Measurements from ENCODE around the gene SAMD11.
"Not testable (repeated sequence)": the region's sequence is repeated elsewhere in the genome, so short reads cannot be mapped to it uniquely, and the experiment has no call there.

The SAMD11 gene

DNA sequence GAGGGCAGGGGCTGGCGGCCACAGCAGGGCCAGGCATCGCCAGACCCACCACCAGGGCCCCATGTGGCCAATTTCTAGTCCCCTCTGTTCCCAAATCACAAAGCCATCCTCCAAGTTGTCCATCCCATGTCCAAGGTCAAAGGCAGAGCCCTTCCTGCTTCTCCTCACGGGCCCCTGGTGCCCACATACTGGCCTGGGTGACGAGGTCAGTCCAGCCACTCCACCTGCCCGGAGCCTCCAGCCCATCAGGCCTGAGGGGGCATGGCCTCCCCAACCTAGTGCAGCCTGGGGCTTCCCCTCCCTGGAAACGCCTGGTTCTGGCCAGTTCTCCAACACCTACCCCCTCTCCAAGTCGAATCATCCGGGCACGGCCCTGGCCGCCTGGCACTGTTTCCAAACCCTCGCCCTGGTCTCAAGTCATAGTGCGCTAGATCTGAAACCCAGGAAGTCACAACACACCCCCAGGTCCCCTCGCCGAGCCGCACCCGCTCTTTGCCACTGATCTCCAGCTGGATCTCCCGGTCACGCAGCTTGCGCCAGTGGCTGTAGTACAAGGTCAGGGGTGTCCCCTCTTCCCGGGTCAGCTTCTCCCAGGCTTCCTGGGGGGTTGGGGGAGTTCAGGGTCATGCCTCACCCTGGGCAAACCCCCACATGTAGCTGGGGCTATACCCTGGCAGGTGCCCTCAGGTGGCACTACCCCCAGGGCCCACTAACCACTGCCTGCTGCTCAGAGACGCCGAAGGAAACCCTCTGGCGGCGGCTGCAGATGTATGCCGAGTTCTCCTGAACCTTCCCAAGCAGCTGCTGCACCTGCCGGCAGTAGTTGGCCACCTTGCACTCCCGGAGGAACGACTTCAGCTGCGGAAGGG, 22.2 kb downstream of the SAMD11 start:
- DNase-seq, result no peak

DNA sequence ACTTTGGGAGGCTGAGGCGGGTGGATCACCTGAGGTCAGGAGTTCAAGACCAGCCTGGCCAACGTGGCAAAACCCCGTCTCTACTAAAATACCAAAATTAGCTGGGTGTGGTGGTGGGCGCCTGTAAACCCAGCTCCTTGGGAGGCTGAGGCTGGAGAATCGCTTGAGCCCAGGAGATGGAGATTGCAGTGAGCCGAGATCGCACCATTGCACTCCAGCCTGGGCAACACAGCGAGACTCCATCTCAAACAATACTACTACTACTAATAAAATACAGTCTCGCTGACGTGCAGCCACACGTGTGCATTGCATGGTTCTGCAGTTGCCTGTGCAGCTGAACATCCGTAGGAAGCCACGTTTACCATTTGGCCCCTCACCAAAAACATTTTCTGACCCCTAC, 23.1 kb downstream of the SAMD11 start:
- not testable (repeated sequence) for DNase-seq

DNA sequence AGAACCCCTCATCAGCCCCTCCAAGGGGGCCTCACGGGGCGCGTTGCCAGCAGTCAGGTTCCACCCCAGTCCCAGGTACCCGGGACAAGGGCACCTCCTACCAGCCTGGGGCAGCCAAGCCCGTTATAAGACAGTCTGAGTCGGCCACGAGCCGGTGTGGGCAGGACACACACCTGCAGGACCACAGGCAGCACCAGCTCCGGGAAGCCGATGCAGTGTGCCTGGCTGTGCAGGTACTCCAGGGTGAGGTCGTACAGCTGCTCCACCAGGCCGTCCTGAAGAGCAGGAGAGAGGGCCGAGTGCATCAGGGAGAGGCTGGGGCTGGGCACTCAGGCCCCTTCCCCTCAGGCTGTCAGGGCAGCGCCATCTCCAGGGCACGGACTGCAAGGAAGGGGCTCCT, 24.2 kb downstream of the SAMD11 start:
- DNase-seq, result no peak

DNA sequence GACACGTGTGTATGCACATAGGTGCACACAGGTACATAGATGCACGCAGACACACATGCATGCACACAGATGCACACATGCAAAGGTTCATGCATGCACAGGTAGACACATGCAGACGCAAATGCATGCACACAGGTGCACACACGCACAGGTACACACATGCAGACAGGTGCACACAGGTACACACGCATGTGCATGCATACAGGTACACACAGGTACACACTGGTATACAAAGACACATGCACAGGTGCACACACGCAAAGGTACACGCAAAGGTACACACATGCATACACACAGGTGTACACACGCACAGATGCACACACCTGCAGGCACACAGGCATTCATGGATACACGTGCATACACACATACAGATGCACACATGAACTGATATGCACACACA, 26.5 kb downstream of the SAMD11 start:
- DNase-seq, result no peak

DNA sequence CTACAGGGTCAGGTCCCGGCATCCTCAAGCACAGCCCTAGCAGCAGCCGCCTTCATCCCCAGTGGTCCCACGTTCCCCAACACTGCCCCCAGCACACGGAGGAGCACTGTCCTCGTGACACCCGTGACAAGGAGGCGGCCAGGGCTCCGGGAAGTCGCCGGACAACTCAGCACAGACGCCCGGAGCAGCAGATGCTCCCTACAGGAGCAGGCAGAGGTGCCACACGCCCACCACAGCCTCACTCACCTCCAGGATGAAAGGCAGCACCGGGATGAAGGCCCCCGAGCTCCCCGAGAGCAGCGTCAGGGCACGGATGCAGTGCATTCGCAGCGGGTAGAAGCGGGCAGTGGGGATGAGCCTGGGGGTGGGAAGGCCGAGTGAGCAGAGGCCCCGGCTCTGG, 27.2 kb downstream of the SAMD11 start:
- no peak for DNase-seq

DNA sequence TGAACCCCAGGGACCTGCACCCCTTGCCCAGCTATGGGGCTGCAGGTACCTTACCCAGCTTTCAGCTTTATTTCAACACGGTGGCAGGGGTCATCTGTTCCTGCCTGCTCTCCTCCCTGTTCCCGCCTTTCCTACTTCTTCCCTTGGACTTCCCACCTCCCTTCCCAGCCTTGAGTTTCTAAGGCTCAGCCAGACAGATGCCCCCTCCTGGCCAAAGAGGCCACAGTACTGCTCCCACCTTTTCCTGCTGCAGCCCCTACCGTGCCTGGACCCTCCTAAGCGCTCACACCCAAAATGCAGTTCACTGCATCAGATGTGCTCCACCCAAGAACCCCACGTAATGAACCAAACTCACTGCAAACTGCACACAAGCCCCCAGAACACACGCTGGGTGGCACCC, 27.6 kb downstream of the SAMD11 start:
- no peak for DNase-seq

DNA sequence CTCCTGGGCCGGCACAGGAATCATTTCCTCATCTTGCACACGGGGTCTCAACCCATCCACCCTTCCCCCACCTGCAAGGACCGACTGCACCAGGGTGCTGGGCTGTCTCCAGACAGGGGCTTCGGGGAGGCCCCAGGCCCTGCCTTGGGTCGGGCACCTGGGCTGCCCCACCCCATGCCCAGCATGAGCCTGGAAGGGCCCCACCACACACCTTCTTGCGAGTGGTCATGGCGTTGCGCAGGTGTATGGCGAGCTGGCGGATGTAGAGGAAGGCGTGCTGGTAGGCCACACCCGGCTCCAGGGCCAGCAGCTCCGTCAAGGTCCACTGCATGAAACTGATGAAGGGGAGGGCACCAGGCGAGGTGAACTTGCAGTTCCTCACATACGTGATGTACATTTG, 28.5 kb downstream of the SAMD11 start:
- no peak for DNase-seq

DNA sequence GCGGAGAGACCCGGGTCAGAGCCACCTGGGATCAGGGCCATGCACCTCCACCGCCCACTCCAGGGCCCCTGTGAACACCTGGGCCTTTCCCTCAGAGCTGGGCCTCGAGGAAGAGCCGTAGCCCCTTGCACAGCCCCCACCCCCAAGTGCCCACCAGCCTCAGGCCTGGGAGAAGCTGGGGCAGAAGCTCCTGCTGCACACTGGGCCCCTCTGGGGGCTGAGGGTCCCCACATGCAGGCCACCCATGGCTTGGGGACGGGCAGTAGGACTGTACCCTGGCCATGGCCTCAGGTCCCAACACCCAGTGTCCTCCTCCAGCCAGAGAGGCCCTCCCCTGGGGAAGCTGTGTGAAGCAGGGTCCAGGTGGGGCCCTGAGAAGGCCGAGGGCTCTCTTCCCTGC, 28.9 kb downstream of the SAMD11 start:
- DNase-seq, result no peak

DNA sequence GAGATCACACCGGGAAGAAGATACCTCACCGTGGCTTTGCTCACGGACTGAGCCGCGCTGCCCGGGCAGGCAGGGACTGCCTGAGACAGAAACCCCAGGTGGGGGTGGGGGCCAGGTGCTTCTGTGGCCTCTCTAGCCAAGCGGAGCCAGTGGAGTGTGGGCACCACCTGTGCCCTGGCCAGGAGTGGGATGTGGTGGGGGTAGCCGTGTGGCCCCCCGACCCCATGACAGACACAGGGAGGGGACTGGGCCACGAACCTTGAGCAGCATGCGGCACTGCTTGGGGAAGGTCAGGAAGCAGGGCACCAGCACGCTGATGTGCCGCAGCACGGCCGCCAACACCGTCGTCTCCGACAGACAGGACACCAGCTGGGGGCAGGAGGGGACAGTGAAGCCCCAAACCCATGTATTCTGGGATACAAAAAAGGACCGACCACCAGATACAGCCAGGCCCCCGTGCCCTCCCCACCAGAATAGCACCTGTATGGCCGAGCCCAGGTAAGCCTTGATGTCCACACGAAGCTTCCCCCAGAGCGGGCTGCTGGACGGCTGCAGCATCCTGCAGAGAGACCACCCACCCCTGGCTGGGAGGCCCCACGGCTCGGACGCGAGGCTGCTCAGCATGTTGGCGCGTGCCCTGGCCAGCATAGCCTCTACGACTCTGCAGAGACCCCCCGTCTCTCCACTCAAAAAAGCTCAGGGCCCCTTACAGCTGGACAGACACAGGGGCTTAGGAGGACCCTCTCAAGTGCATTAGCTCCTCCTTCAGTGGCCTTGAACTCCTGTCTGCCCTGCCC, 30.0 kb downstream of the SAMD11 start:
- DNase-seq, result no peak

DNA sequence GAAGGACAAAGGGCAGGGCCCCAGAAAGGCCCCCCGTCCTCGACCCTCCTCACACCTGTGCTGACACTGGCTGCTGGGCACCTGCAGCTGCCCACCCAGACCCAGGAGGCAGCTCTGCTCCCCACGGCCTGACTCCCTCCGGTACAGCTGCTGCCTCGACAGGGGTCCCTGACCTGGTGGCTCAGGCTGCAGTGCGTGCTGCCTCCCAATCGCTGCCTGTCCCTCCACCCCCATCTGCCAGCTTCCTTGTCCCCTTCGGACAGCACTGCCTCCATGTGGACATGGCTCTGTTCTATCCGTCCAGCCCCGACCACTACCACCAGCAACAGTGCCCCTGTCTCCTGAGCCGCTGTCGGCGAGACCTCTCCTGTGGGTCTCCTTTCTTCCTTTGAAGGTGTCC, 31.2 kb downstream of the SAMD11 start:
- DNase-seq, result no peak

DNA sequence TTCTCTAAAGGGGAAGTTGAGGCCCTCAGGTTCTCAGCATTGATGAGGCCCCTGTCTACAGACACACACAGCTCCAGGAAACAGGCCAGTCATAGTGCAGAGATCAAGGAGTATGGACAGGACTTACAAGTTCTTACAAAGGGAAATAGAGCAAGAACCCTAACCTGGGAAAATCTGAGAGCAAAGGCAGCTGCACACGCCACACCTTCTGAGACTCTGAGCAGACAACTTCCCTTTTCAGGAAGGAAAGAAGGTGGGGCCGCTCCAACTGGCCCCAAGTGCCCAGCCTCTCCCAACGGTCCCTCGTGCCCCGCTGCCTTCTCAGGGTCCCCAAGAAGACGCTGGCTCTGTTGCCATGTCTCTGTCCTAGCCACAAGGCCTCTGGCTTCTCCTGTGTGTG, 31.8 kb downstream of the SAMD11 start:
- no peak for DNase-seq

DNA sequence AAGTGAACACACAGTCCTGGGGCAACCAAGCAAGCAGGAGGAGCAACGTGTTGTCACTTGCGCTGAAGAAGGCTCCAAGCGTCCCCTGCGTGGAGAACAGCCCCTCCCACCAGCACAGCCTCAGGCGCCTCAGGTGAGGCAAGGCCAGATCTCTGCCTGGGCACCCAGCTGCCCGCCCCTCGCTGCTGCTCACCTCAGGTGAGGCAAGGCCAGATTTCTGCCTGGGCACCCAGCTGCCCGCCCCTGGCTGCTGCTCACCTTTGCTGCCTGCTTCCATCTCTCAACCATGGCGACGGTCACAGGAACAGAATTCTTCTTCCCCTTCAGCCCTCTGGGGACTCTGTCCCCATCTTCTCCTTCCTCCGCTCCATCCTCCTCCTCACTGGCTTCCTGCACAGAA, 32.9 kb downstream of the SAMD11 start:
- DNase-seq, result no peak

DNA sequence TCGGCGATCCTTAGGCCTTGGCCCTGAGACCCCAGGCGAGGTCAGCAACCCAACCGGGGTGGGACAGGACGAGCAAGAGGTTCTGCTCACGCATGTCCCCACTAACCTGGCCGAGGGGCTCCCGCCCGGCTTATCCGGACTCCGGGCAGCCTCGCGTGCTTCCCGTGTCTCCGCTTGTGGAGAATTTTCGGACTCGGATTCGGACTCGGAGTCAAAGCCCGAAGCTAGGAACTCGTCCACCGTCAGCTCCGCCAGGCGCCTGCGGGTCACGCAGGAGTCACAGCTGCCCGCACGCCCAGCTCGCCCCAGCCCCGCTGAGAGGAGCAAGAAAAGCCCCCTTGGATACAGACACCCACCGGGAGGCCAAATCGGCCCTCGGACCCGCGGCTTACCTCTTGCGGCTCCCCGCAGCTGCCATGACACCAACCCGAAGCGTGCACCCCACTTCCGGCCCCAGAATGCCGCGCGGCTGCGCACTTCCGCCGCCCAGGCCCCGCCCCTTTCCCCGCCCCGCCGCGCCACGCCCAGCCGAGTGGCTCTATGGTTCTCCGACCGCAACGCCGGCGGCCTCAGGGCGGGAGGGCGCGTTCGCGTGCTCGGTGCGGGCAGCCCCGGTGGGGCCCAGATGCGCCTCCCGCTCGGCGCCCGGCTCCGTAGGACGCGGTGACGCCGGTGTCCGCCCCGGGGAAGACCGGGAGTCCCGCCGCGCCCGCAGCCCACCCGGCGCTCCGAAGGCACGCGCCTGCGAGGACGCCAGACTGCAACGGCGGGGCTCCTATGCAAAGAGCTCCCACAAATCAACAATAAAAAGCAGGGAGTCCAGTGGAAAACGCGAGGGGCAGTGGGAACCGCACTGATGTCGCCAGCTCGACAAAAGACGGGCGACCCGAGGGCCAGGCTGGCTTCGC, 35.4 kb downstream of the SAMD11 start, which contains the start of gene NOC2L:
NOC2L (minus strand) TSS at position 434 of the 908 bp plus-strand sequence; CDS start at position 418, 16 bp downstream.
- peak; percentile 96 to 98 for DNase-seq

DNA sequence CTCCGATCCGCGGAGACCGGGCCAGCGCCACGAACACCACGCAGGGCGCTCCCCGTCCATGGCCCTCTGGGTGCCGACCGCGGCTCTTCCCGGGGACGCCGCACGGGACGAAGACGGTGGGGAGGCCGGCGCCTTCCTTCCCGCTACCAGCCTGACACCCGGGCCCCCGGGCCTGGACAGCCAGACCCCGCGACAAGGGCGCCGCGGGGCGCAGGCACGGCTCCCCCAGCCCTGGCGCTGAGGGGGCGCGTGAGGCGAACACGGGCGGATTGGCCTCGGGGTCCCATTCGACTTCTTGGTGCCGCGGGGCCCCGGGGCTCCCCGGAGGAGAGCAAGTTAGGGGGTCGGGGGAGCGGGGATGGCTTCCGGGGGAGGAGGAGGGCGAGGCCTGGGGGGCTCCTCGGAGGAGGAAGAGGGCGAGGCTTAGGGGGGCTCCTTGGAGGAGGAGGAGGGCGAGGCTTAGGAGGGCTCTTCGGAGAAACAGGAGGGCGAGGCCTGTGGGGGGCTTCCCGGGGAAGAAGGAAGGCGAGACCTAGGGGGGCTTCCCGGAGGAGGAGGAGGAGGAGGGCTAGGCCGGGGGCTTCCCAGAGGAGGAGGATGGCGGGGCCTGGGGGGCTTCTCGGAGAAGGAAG, 36.1 kb downstream of the SAMD11 start:
- DNase-seq, result no peak

DNA sequence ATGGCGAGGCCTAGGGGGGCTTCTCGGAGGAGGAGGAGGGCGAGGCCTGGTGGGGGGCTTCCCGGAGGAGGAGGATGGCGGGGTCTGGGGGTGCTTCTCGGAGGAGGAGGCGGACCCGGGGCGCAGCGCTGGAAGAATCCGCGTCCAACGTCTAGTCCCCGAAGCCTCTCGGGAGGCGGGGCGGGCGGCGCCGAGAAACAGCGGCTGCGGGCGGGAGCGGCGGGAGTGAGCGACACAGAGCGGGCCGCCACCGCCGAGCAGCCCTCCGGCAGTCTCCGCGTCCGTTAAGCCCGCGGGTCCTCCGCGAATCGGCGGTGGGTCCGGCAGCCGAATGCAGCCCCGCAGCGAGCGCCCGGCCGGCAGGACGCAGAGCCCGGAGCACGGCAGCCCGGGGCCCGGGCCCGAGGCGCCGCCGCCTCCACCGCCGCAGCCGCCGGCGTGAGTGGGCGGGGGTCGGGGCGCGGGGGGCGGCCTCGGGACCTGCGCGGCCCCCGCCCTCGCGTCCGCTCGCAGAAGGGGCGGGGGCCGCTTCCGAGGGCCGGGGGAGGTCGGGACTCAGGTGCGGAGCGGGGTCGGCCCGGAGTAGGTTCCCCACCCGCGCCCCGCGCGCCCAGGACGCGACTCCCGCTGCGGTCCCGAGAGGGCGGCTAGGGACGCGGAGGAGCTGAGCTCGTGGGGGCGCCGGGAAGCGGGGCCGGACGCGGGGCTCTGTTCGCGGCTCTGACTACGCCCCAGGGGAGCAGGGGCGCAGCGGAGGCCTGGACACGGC, 36.8 kb downstream of the SAMD11 start, which contains the start of gene KLHL17:
KLHL17 (plus strand) TSS at position 222 of the 769 bp plus-strand sequence; CDS start at position 332, 110 bp downstream.
- DNase-seq, result peak; percentile 71 to 80

DNA sequence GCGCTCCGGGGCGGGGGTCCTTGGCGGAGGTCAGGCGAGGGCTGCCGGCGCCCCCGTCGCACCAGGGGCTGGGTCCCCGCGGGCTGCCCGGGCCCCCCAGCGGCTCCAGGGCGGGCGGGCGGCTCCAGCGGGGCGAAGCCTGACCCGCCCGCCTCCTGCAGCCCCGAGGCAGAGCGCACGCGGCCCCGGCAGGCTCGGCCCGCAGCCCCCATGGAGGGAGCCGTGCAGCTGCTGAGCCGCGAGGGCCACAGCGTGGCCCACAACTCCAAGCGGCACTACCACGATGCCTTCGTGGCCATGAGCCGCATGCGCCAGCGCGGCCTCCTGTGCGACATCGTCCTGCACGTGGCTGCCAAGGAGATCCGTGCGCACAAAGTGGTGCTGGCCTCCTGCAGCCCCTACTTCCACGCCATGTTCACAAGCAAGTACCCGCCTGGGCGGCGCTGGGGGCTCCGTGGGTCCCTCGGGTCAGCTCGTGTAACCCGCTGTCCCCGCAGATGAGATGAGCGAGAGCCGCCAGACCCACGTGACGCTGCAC, 37.5 kb downstream of the SAMD11 start:
- no peak for DNase-seq

DNA sequence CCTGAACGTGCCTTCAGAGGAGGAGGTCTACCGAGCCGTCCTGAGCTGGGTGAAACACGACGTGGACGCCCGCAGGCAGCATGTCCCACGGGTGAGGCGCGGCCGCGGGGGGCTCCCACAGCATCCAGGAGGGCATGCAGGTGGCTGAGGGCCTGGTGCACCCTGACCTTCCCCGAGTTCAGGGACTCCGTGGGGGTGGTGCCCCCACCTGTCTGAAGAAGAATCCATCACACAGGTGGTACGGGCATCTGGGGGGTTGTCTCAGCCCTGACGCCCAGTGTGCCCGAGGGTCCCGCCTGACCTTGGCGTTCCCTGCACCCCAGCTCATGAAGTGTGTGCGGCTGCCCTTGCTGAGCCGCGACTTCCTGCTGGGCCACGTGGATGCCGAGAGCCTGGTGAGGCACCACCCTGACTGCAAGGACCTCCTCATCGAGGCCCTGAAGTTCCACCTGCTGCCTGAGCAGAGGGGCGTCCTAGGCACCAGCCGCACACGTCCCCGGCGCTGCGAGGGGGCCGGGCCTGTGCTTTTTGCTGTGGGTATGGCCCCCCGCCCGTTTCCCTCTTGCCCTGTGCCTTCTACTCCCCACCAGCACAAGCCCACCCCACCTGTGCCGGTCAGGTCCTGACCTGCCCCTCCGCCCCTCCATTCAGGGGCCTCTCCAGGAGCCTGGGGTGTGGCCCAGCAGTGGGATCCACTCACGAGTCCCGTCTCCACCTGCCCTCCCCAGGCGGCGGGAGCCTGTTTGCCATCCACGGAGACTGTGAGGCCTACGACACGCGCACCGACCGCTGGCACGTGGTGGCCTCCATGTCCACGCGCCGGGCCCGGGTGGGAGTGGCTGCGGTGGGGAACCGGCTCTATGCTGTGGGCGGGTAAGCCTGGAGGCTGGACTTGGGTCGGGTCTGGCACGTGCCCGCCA, 38.9 kb downstream of the SAMD11 start:
- no peak for DNase-seq

DNA sequence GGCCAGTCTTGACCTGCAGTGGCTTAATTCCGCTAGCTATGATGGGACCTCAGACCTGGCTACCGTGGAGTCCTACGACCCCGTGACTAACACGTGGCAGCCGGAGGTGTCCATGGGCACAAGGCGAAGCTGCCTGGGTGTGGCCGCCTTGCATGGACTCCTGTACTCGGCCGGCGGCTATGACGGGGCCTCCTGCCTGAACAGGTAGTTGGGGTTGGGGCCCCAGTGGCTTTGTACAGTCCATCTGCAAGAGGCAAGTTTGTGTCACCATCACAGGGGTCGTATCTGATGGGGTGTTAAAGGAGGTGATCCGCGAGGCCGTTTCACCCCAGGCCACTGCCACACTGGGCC, 39.6 kb downstream of the SAMD11 start:
- no peak for DNase-seq

DNA sequence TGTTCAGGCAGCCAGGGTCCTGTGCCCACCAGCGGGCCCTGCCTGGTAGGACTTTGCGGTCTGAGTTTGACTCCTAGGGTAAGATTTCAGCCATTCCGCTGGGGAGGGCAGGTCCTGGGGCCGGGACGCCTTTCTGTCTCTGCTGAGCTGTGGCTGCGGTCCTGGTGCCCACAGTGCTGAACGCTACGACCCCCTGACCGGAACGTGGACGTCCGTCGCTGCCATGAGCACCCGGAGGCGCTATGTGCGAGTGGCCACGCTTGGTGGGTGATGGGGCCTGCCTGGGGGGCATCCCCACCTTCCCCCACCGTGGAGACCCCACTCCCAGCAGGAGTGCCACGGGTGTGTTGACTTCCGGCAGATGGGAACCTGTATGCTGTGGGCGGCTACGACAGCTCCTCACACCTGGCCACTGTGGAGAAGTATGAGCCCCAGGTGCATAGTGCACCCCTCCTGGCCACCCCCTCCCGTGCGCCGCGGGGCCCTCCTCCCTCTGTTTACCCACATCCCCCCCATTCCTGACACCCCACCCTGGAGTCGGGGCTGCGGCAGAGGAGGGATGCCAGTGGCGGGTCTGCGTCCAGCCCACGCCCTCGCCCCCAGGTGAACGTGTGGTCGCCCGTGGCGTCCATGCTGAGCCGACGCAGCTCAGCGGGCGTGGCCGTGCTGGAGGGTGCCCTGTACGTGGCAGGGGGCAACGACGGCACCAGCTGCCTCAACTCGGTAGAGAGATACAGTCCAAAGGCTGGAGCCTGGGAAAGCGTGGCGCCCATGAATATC, 40.2 kb downstream of the SAMD11 start:
- DNase-seq, result no peak
